Measurements from ENCODE around the gene MTOR.

MTOR gene

DNA sequence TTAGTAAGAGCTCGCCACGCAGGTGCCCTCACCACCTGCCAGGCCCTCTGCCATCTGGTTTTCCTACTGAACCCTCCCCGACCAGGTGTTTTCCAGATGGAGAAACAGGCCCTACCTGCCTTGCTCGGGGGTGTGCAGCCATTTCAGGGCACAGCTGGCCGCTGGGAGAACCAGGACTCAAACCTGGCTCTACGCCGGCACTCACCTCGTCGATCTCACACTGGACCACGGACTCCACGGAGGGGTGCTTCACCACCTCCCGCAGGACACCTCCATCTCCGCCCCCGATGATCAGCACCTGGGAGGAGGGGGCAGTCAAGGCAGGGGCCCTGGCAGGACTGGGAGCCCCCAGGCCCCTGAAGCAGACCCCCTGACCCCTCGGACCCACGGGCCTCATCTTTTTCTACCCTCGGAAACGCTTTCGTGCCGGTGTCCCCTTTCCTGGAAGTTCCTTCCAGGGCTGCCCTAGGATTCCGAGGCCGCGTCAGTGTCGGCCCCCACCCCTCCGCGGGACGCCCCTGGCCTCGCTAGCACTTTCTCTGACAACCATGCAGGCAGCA is 203.7 kb downstream of the MTOR start:
- no peak overlapping the region for H3K27ac ChIP-seq (ENCODE audit: low read length)
- no peaks in the 10 kb centered on the region for H3K9me3 ChIP-seq (ENCODE audit: control insufficient read depth in 1 of 2, low read length in 2 of 2)
- H3K36me3 ChIP-seq (ENCODE audit: control insufficient read depth in 1 of 2, insufficient read depth in 2 of 2, low read length in 2 of 2) = peaks cover 6 to 24% of the 10 kb centered on the region in 2 donors
- peaks cover 0 to 24% of the 10 kb centered on the region in 2 donors for H3K4me1 ChIP-seq (ENCODE audit: control insufficient read depth in 1 of 2, insufficient read depth in 2 of 2, low read length in 2 of 2)
- H3K4me3 ChIP-seq (ENCODE audit: low read depth in 1 of 2, low read length in 2 of 2) = peak overlapping the region; percentile 67 to 92
- H3K27me3 ChIP-seq (ENCODE audit: low read depth, low read length) = no peaks in the 10 kb centered on the region

DNA sequence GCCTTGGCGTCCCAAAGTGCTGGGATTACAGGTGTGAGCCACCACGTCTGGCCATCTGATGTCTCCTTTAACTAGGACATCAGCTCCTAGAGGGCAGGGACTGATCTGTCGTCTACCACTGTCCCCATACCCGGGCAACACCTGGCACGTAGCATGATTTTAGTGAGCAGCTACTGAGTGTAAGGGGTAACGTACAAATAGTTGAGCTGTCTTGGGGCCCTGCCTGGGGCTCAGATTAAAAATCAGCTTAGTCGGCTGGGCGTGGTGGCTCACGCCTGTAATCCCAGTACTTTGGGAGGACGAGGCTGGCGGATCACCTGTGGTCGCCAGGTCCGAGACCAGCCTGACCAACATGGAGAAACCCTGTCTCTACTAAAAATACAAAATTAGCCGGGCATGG is 204.3 kb downstream of the MTOR start:
- Histone ChIP-seq H3K27me3 (ENCODE audit: low read depth, low read length) (no peaks in the 10 kb centered on the region), H3K9me3 (ENCODE audit: control insufficient read depth in 1 of 2, low read length in 2 of 2) (no peaks in the 10 kb centered on the region), H3K4me1 (ENCODE audit: control insufficient read depth in 1 of 2, insufficient read depth in 2 of 2, low read length in 2 of 2) (peaks cover 0 to 24% of the 10 kb centered on the region in 2 donors), H3K27ac (ENCODE audit: low read length) (no peak overlapping the region), H3K36me3 (ENCODE audit: control insufficient read depth in 1 of 2, insufficient read depth in 2 of 2, low read length in 2 of 2) (peaks cover 6 to 20% of the 10 kb centered on the region in 2 donors), H3K4me3 (ENCODE audit: low read depth in 1 of 2, low read length in 2 of 2) (no peak overlapping the region)

DNA sequence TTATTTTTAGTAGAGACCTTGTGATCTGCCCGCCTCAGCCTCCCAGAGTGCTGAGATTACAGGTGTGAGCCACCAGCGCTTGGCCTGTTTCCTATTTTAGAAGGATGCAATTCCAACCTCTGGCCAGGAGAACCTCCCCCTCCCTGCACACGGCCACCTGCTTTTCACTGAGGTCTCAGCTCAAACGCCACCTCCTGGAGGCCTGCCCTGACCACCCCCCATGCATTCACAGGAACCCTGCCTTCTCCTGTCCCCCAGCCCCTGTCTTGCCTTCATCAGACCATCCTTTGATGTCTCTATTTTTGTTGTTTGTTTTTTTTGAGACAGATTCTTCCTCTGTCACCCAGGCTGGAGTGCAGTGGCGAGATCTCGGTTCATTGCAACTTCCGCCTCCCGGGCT is 204.9 kb downstream of the MTOR start:
- no peak overlapping the region for H3K4me3 ChIP-seq (ENCODE audit: low read depth in 1 of 2, low read length in 2 of 2)
- peaks cover 0 to 24% of the 10 kb centered on the region in 2 donors for H3K4me1 ChIP-seq (ENCODE audit: control insufficient read depth in 1 of 2, insufficient read depth in 2 of 2, low read length in 2 of 2)
- no peak overlapping the region for H3K27ac ChIP-seq (ENCODE audit: low read length)
- H3K36me3 ChIP-seq (ENCODE audit: control insufficient read depth in 1 of 2, insufficient read depth in 2 of 2, low read length in 2 of 2) = peaks cover 6 to 17% of the 10 kb centered on the region in 2 donors
- H3K9me3 ChIP-seq (ENCODE audit: control insufficient read depth in 1 of 2, low read length in 2 of 2) = no peaks in the 10 kb centered on the region
- no peaks in the 10 kb centered on the region for H3K27me3 ChIP-seq (ENCODE audit: low read depth, low read length)
